AG09319 (cell line): ENCODE results near the gene ARHGAP45.
A peak's percentile ranks its signal among the peaks of the same experiment; 100 is the strongest.

Experiments used
- DNase-seq: peaks from one replicate; pipeline ENCODE4 v3.0.0-alpha.2; 2010; ENCODE audit warnings: low read depth; ENCODE audit errors: extremely low read depth
- CTCF ChIP-seq: IDR thresholded peaks from 2 replicates; pipeline ENCODE4 v1.5.1; 2011; ENCODE audit warnings: low read depth, mild to moderate bottlenecking, inconsistent platforms, low read length, moderate library complexity

The ARHGAP45 gene

GRCh38 chr19:1118999-1119398 is 52.0 kb downstream of the ARHGAP45 start:
- TF ChIP-seq CTCF, result no peak
- no peak for DNase-seq

- DNase-seq, result no peak
- no peak for TF ChIP-seq CTCF
Observed at GRCh38 chr19:1119475-1120217, 52.7 kb downstream of the ARHGAP45 start.

- DNase-seq, result no peak
- TF ChIP-seq CTCF, result no peak
Observed at GRCh38 chr19:1121395-1121794, 54.4 kb downstream of the ARHGAP45 start.

GRCh38 chr19:1122021-1122971 is 55.3 kb downstream of the ARHGAP45 start:
- no peak for DNase-seq
- no peak for TF ChIP-seq CTCF

- peak; percentile 60 for DNase-seq
- no peak for TF ChIP-seq CTCF
Observed at GRCh38 chr19:1122972-1123363, 56.0 kb downstream of the ARHGAP45 start.

GRCh38 chr19:1123381-1123780 is 56.4 kb downstream of the ARHGAP45 start:
- no peak for TF ChIP-seq CTCF
- DNase-seq, result no peak
